GM20000 (cell line): ENCODE data around the gene SLC30A5.
"Not testable (repeated sequence)": the region's sequence is repeated elsewhere in the genome, so short reads cannot be mapped to it uniquely, and the experiment has no call there.

Experiments used
- DNase-seq: peaks from one replicate; pipeline ENCODE4 v3.0.0; 2012; ENCODE audit warnings: low spot score
- CTCF ChIP-seq: IDR thresholded peaks from 2 replicates; pipeline ENCODE4 v1.5.1; 2012; ENCODE audit warnings: mild to moderate bottlenecking, control low read depth; ENCODE audit errors: extremely low read depth, missing control alignments

SLC30A5 gene

GRCh38 chr5:69086206-69086605 lies 7.6 kb upstream of the SLC30A5 start:
- TF ChIP-seq CTCF, result no peak

GRCh38 chr5:69088006-69088405 lies 5.8 kb upstream of the SLC30A5 start:
- DNase-seq, result not testable (repeated sequence)

More at GRCh38 chr5:69086206-69086605, 7.6 kb upstream of the SLC30A5 start:
- no peak for DNase-seq

GRCh38 chr5:69090158-69090557 lies 3.7 kb upstream of the SLC30A5 start:
- no peak for DNase-seq

GRCh38 chr5:69091771-69092170 lies 2.0 kb upstream of the SLC30A5 start:
- DNase-seq, result no peak
- no peak for TF ChIP-seq CTCF

More at GRCh38 chr5:69090158-69090557, 3.7 kb upstream of the SLC30A5 start:
- TF ChIP-seq CTCF, result no peak

- no peak for TF ChIP-seq CTCF
These were observed 845 bp upstream of the SLC30A5 start for GRCh38 chr5:69092969-69093368.

GRCh38 chr5:69099302-69099701 lies 5.5 kb downstream of the SLC30A5 start:
- no peak for TF ChIP-seq CTCF

More at GRCh38 chr5:69092969-69093368, 845 bp upstream of the SLC30A5 start:
- no peak for DNase-seq

GRCh38 chr5:69103521-69103920 lies 9.7 kb downstream of the SLC30A5 start:
- no peak for DNase-seq
- TF ChIP-seq CTCF, result no peak

More at GRCh38 chr5:69099302-69099701, 5.5 kb downstream of the SLC30A5 start:
- DNase-seq, result no peak
